Effector CD4-positive, alpha-beta T cell (primary cell): Measurements from ENCODE around the gene GBF1.
"Not testable (repeated sequence)": the region's sequence is repeated elsewhere in the genome, so short reads cannot be mapped to it uniquely, and the experiment has no call there.

Experiments used
- DNase-seq: peaks from one replicate; pipeline ENCODE4 v3.0.0-alpha.2; 2020

Gene GBF1

DNA sequence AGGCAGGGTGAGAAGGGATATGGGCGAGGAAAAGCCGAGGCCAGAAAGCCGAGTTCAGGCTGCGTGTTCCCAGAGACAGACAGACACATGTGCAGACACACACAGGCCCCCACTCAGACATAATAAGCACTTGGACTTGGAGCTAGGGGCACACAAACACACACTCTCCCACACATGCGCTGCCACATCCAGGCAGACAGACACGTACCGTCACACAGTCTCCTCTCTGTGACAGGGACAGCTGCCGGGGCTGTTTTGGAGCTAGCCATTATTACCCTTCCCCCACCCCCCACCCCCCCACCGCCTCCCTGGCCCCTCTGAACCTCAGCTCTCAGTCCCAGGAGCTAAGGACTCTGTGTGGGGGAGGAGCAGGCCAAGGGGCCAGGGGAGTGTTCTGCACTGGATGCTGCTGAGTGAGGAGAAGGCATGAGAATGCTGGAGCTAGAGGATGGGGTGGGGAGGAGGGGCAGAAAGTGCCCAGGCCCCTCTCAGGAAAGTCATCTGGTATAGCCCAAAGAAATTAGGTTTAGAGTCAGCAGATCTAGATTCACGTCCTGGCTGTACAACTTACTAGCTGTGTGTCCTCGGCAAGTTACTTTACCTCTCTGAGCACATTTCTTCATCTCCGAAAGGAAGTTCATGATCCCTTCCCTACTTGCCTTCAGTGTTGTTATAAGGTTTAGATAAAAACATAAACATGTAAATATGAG, 10.3 kb upstream of the GBF1 start:
- DNase-seq: no peak

DNA sequence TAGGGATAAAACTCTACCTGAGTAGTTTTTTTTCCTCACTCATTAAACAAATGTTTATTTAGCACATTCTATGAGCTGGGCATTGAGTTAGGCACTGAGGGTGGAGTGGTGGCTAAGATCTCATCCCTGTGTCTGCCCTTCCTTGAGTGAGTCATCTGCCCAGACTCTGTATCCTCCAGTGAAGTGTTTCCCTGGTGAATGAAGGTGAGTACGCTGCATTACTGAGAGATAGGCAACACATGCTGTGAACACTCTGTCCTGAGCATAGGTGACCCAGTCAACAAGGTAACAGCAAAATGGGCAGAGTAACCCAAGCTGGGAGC, 9.8 kb upstream of the GBF1 start:
- DNase-seq: no peak

DNA sequence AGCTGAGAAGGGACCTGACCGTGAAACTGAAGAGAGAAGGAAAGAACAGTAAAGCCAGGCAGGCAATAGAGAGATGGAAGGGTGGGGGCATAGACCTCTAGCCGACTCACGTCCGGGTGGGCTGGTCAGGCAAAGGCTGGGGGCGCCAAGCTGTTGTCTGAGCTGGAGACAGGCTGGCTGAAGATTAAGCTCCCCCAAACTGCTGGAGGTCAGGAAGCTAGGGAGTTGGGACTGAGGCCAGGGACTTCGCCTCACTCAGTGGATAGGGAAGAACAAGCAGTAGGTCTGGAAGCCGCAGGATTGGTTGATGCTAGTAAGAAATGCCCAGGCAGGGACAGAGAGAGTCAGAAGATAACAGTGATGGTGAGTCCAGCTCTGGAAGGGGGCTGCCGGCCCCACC, 9.3 kb upstream of the GBF1 start:
- no peak for DNase-seq

DNA sequence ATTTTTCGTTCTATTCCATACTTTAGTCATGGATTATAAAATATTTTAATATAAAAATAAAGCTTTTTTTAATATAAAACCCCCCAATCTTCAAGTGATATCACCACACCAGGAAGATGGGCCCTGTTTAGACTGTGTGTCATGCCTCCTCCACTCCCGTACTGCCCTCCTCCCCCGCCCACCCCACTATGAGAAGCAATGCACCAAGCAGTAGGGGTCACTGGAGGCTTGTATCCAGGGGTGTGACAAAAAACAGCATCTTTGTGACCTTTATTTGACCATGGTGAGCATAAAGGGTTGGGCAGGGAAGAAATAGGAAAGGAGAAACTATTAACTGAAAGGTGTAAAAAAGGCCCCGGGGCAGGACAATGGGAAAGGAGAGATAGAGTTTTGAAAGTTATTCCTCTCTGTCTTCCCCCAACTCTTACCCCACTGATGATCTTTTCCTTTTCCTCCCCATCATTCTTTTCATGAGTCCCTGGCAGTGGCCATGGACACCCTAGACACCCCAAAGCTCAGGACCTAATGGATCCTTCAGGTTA, 7.5 kb upstream of the GBF1 start:
- no peak for DNase-seq

DNA sequence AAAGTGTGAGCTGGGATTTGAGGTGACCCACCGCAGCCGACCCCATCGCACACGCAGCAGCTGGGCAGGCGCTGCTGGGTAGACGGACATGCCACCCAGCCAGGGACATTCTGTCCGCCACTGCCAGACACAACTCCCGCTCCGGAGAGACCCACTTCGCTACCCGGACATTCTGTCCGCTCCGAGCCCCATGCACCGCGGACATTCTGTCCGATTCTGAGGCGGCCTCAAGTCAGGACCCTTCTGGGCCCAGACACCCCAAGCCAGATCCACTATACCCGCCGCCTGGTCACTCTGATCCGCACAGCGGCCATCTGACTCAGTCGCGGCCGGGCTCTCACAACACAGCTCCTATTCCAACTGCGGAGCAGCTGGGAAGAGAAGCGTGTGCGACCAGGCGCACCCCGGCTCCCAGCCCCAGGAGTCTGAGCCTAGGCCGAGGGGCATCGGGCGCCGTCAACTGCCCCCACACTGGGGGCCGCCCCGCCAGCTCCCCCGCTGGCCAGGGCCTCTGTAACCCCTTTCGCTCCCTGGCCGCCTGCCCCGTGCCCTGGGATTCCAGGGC, 4.8 kb upstream of the GBF1 start:
- DNase-seq: no peak

DNA sequence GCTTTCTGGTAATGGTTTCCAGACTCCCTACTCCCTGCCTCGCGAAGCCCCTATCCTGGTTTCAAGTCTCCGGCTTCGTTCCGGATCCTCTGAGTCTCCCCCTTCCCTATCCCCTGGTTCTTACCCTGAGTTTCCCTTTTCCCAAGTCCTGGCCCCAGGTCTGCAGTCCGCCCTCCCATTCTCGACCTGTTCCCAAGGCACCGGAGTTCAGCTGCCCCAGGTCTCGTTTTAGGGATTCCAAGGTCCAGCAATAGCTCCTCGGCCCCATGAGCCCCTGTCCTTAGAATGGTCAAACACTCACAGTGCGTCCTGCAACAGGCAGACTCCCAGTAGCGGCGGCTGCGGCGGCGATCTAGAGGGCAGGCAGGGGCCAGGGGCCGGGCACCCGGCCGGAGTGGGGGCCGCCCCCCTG, 4.3 kb upstream of the GBF1 start:
- DNase-seq: no peak

DNA sequence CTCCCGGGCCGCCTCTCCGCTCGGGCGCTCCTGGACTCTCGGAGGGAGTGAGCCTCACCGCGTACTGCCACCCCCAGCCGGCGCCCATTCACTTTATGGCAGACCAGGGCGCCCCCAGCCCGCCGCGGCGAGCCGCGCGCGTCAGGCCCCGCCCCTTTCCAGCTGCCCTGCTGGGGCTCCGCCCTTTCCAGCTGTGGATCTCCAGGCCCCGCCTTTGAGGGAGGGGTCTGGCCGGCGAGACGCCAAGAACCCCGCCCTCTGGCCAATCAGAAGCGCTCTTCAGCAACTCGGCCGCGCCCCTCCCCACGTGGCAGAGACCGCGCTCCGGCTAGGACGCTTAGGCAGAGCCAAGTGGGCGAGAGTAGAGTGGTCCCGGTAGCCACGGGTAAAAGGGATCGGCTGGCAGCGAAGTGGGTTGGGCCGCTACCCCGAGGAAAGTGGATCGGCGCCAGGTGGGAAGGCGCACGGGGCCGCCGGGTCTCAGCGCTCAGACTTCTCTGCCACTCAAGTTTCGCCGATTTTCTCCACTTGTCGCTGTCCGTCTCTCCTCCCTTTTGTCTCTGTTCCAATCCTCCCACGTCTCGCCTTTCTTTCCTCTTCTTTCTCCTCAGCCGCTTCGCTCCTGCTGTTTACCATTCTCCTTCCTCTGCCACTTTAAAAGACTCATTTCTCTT, 3.8 kb upstream of the GBF1 start, which contains the start of gene PITX3:
TSS of gene PITX3 (minus strand) at position 69 of the 674 bp plus-strand sequence. CDS start 9,432 bp downstream, outside the sequence.
- peak; percentile 84 for DNase-seq

DNA sequence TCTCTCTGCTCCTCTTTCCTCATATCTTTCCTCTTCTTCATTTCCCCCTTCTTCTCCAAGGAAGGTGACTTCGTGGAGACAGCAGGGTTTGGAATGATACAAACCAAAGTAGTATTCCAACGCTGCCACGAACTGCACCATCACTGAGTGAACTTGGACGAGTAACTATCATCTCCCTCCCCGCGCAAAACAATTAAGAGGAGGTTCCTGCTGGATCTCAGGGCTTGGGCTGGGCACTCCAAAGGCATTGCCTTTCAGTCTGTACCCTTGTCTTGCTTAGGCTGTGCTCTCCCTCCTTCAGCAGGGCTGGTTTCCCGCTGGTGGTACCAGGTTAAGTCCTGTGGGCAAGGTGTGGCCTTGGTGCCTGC, 3.2 kb upstream of the GBF1 start:
- no peak for DNase-seq

DNA sequence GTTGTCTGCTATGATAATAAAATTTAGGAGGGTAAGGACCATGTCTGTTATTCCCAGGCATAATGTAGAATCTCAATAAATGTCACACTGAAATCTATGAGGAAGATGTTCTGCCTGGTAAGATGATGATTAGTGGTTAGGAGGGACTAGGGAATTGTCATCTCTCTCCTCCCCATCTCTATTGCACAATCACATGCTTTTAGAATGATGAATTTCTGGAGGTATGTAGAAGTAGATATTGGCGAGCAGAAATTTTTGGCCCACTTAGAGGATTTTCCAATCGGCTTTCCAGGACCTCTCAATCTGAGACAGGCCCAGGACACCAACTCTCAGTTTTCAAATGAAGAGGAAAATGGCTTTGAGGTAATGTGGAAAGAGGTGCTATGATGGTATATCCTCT, 2.0 kb upstream of the GBF1 start:
- no peak for DNase-seq

DNA sequence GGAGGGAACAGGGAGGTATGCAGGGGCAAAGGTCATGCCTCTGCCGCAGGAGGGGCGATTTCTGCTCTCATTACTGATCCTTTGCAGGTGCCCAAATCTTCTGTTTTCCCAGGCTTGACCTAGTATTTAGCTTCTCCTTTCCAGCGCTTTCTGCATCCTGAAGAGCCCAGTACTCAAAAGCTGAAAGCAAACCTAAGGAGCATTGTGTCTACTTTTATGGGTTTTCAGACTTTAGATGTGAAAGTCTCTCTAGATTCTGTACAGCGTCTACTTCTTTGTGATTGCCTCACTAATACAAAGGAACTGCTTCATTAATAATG, 560 bp downstream of the GBF1 start:
- no peak for DNase-seq

DNA sequence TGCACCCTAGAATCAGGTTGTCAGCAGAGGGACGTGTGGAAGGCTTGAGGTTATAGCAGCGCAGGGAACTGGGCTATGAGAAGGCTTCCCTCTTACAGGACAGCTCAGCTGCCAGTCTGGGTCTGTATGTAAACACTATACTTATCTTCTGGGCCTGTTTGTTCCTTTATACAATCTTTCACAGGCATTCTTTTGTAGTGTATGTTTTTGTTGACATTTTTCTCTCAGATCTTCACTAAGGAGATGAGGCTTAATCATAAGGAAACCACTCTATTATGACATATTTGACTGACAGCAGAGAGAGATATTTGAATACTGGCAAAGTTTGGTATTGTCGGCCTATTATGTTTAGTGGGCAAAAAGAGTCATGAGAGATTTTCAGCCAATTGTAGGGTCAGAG, 929 bp downstream of the GBF1 start:
- no peak for DNase-seq

DNA sequence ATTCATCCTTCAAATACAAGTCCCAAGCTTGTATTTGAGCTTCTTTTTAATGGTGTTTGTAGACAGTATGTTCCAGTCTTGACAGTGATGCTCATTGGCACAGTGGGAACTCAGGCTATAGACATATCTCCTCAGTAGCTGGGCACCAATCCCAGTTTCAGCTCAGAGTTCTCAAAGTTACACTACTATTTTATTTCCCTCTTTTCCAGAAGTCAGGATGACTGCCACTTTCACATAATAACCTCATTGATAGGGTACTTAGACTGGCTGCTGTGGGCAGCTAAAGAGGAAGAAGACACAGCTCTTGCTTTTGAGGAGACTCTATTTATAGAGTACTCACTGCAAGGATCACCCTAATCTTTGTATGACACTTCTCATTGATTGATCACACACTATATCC, 2.4 kb downstream of the GBF1 start:
- DNase-seq: no peak

DNA sequence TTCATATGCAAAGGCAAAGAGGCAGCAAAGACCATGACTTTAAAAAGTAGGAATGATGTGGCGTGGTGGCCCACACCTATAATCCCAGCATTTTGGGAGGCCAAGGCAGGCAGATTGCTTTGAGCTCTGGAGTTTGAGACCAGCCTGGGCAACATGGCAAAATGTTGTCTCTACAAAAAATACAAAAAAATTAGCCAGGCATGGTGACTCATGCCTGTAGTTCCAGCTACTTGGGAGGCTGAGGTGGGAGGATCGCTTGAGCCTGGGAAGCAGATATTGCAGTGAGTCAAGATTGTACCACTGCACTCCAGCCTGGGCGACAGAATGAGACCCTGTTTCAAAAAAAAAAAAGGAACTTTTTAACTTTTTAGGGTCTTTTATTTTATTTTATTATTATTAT, 7.2 kb downstream of the GBF1 start:
- DNase-seq: not testable (repeated sequence)

DNA sequence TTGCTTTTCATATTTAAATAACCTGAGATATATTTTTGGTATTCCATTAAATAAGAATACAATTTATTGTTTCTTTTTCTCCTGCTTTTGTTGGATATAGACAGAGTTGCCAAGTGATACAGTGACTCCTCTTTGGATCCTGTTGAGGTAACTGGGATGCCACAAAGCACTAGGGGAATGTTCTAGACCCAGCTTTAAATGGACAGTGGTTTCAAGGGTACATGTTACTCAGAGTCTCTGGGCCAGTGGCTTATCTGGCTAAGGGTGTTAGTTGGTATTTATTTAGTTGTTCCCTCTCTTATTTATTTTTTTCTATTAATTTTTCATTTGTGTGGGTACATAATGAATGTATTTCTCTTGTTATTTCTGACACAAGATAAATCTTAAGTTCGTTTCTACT, 9.1 kb downstream of the GBF1 start:
- DNase-seq: no peak

DNA sequence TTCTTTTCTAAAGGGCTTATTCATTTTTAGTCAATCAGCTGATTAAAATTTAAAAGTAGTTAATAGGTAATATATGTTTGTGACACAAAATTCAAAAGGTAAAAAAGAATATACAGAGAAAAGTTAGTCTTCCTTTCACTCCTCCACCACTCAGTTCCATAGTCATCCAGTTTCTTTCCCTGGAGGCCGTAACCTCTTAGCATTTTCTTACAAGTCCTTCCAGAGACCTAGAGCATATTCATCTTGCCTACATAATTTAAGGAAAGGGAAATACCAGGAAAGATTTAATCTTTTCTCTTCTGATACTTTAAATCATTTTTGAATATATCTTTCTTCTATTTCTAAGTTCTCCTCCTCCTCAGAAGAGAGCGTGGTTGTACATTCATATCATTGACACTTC, 10.1 kb downstream of the GBF1 start:
- DNase-seq: no peak

DNA sequence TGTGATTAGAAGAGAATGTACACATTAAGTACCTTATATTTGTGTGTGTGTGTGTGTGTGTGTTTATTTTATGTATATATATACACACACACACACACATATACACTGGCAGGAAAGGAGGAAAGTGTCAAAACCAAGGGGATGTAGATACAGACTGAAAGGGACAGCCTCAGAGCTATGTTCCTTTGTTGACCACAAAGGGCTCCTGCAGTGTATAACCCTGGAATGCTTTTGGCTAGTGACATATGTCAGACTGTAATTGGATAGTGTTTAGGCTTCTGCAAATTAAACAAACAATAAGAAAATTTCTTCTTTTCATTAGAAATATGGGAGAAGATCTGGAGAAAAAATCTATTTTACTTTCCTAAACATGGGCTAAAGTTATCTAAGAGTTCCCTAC, 15.9 kb downstream of the GBF1 start:
- DNase-seq: no peak

DNA sequence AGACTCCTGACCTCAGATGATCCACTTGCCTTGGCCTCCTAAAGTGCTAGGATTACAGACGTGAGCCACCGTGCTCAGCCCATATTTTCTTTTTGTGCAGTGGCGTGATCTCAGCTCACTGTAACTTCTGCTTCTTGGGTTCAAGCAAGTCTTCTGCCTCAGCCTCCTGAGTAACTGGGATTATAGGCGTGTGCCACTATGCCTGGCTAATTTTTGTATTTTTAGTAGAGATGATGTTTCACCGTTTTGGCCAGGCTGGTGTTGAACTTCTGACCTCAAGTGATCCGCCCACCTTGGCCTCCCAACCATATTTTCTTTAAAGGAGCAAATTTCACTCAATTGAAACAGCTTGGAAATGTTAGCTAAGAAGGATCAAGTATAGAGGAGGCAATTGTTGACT, 16.5 kb downstream of the GBF1 start:
- no peak for DNase-seq

DNA sequence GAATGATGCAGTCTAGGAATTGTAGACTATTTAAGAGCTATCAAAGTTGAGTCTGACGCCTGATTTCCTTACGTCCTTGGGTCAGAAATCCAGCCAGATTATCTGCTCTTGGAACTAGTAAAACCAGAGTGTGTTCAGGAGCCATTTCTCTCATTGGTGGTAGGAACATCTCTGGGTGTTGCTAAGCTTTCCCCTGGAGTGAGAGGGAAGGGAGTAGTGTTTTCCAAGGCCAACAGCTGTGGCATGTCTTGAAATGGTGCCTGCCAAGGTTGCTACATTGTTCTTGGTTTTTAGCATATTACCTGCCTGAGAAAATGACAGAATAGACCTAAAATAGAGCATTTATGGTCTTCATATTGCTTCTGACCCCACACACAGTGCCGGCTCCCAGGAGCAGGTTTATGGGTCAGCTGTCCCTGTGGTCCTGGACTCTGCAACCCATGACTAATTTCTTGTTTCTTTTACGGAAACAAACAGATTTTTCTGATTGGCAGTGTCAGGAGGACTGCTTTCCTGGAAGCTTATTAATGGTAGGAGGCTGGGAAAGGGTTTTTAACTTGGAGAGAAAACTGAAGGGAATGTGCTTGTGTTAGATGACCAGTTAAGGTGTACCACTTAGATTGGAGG, 17.5 kb downstream of the GBF1 start:
- DNase-seq: no peak

DNA sequence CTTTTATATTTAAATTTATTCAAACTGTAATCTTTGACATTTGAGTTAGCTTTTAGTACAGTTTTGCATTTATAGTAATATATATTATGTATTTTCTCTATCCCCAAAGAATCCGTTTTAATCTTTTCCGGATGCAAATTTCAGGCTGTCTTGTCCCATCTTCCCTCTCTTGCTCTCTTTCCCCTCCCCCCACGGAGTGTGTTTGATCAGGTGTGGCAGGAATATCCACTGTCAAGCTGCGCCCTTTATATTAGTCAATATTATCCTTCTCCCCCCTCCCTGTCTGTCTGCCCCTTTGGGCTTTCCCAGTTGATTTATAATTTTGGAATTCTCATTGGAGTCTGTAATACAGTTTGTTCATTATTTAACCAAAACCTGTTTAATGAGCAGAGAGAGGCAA, 19.0 kb downstream of the GBF1 start:
- DNase-seq: no peak

DNA sequence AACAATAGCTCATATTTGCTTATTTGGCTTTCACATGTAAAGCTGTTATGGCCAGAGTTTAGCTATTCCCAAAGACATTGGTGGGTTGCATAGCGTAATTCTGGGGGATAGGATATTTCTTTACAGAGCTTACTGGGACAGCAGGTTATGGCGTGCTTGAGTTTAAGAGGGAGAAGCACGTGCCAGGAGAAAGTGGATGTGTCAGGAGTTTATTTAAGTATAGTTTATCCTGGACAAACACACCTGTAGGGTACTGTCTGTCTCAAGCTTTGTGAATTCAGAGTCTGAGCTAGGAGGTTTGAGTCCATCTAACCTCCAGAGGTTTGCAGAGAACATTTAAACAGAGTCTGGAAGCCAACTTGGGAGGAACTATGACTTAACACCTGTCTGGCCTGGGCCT, 21.3 kb downstream of the GBF1 start:
- DNase-seq: no peak

DNA sequence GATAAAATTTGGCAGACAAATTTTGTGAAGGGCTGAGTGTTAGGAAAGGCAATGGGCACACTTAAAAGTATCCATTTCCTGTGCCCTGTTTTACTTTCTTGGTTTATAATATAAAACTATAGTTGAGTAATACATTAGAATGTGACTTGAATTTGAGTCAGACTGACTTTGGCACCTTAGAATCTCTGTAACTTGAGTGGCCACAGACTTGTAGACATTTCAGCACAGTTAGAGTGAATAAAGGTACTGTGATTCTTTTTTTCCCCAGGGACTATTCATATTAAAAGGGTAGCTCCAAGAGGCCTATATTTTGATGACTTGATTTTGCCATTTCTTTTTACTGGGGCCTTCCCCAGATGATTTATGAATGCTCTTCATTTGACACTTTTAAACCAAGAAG, 22.4 kb downstream of the GBF1 start:
- DNase-seq: no peak

DNA sequence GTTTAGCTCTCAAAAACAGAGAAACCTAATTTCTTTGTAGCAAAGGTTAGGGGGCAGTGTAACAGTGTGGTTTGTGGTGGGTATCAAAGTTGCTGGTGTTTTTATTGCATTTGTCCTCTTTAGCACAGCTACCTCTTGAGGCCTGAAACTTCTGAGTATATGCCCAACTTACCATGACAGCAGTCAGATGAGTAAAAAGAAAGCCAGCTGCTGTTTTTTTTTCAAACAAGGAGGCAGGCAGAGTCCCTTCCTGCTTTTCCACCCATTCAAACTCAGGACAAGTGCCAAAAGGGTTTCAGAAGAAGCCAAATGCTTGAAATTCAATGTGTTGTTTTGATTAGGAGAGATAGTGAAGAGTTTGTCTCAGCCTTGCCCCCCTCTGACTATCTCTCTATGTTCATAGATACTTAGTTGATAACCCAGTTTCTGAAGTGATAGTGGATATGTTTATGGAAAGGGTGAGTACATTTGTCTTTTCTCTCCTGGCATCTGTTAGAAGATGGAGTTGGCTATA, 23.1 kb downstream of the GBF1 start:
- no peak for DNase-seq

DNA sequence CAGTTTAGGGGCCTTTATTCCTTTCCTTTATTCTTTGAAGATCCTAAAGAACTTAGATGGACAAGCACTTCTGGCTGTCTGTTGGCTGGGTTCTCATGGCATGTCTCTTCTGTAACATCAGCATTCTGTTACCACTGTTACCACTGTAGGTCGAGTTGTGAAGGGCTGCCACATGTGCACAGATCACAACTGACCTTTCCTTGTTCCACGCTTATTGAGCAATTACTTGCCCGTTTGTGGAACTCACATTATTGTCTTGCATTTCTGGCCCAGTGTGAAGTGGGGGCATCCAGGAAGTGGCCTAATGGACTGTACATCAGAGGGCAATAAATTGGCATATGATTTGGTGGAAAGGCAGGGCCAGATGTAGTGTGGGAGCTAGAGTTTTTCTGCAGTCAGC, 23.7 kb downstream of the GBF1 start:
- DNase-seq: no peak

DNA sequence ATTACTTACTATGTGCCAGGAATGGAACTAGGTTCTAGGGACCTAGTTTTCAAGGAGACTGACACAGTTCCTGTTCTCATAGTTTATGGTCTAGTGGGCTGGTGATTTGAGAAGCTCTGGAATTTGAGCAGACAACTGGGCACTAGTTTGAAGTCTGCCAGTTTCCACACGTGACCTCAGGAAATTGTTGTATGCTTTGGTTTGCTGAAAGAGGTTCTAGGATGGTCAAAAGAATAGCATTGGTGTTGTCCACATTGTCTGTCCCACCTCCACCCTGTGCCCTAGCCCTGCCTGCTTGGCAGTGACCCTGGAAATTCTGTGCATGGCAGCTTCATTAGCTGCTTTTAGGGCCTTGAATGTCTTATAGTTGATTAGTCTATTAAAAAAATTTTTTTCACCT, 28.7 kb downstream of the GBF1 start:
- no peak for DNase-seq
